Transverse colon (tissue), 4 donors: ENCODE measurements around the gene PRAF2. TPM values are rescaled to one million over a fixed set of nuclear protein-coding genes. Genes with fewer than 3 reads are reported as not detected.

Source experiments
- DNase-seq: peaks from one replicate; pipeline ENCODE4 v3.0.0-alpha.2; 2019
- H3K27ac ChIP-seq, 4 donors: fragments of 200-600 bp; sonication (generic); 2 replicates each; pipeline ENCODE4 v1.5.1; 2016 to 2018; ENCODE audit warnings: inconsistent platforms in 4 of 4
- H3K27me3 ChIP-seq: fragments of 200-600 bp; sonication (generic); 2 replicates; pipeline ENCODE4 v1.5.1; 2017; ENCODE audit warnings: inconsistent platforms
- H3K36me3 ChIP-seq, 4 donors: fragments of 200-600 bp; sonication (generic); 2 replicates each; pipeline ENCODE4 v1.5.1; 2017 to 2019; ENCODE audit warnings: inconsistent platforms in 4 of 4
- H3K4me1 ChIP-seq, 4 donors: fragments of 200-600 bp; sonication (generic); 2 replicates each; pipeline ENCODE4 v1.5.1; 2017 to 2020; ENCODE audit warnings: inconsistent platforms in 4 of 4
- H3K4me3 ChIP-seq, 4 donors: fragments of 200-600 bp; sonication (generic); 1 replicate in 1 of 4; 2 replicates in 3 of 4; pipeline versions ENCODE4 v1.5.1 to v1.6.1; 2017 to 2019; ENCODE audit warnings: inconsistent platforms in 4 of 4
- H3K9me3 ChIP-seq, 2 donors: fragments of 200-600 bp; sonication (generic); 2 replicates each; pipeline ENCODE4 v1.5.1; 2017 to 2019; ENCODE audit warnings: inconsistent platforms in 2 of 2
- CTCF ChIP-seq, 5 experiments: fragments of 200-600 bp in 3 of 5; fragments of 450-650 bp in 2 of 5; sonication (generic) in 3 of 5; IDR thresholded peaks; 1 replicate in 2 of 5; 2 replicates in 3 of 5; pipeline ENCODE4 v1.5.1; 2016 to 2017; ENCODE audit warnings: antibody characterized with exemption in 5 of 5, inconsistent platforms in 3 of 5, mild to moderate bottlenecking in 2 of 5, moderate library complexity in 1 of 5
- EP300 ChIP-seq: sonication (generic); formaldehyde crosslinking; IDR thresholded peaks from one replicate; pipeline ENCODE4 v1.6.1; 2017; ENCODE audit warnings: antibody characterized with exemption, low read depth
- POLR2A ChIP-seq: fragments of 450-650 bp; IDR thresholded peaks from one replicate; pipeline ENCODE4 v1.6.1; 2016; ENCODE audit warnings: antibody characterized with exemption, mild to moderate bottlenecking, moderate library complexity
- POLR2AphosphoS5 ChIP-seq, 3 donors: sonication (generic); formaldehyde crosslinking; IDR thresholded peaks; one replicate each; pipeline ENCODE4 v1.6.1; 2016; ENCODE audit warnings: antibody characterized with exemption in 3 of 3
- WGBS, 2 donors: methylation state at CpG; one replicate each; pipeline ENCODE4 v1.1.5; 2018; ENCODE audit warnings: low coverage in 1 of 2; 5-methylcytosine and 5-hydroxymethylcytosine counted together
- in situ Hi-C, 4 donors: fragments of 200-750 bp; cut with MboI; loops; one replicate each; pipeline versions ENCODE4 v1.15.0 to v1.15.1; 2017; ENCODE audit warnings: low sequenced_read_pairs in 3 of 4, low pct_ligation_motif_present in 1 of 4, low pct_unique_long_range_greater_than_20kb in 1 of 4
- intact Hi-C: fragments of 100-400 bp; cut with DNase I; formaldehyde crosslinking; loops from one replicate; pipeline ENCODE4 v1.15.1; 2023; ENCODE audit warnings: low total_unique reads
- total RNA-seq, 4 donors: library from RNA; depleted of rRNA; stranded (reverse); fragments of >200 nt; gene quantifications; one replicate each; pipeline ENCODE4 v1.1.0, GENCODE V29; 2016

Gene PRAF2
- total RNA-seq, 4 donors from 2014 or later: 3.4 to 16.8 (median 9.2) TPM

GRCh38 chrX:49117581-49117980 is 43.8 kb upstream of the PRAF2 start:
- Histone ChIP-seq H3K27ac (no peak overlapping the region), H3K4me1 (peaks cover 0 to 4% (median 3%) of the 10 kb centered on the region in 4 donors), H3K36me3 (peaks cover 0 to 5% (median 0%) of the 10 kb centered on the region in 4 donors), H3K9me3 (no peaks in the 10 kb centered on the region), H3K4me3 (no peak overlapping the region), H3K27me3 (no peaks in the 10 kb centered on the region)
- DNase-seq: no peak
- 73% methylated on average over 6 of the region's 6 CpGs; no CpG with 5 or more reads in 1 of the 2 donors for WGBS, 2 donors
- TF ChIP-seq POLR2A (no peak), POLR2AphosphoS5 (IDR thresholded peaks at IDR 0.05) (no peak), EP300 (no peak), CTCF (IDR thresholded peaks at IDR 0.05) (no peak)
- intact Hi-C loops (no loop called here), in situ Hi-C loops (no loop called here)

- Histone ChIP-seq H3K27me3 (no peaks in the 10 kb centered on the region), H3K4me3 (no peak overlapping the region), H3K9me3 (no peaks in the 10 kb centered on the region), H3K4me1 (no peaks in the 10 kb centered on the region), H3K27ac (no peak overlapping the region), H3K36me3 (peaks cover 0 to 5% (median 0%) of the 10 kb centered on the region in 4 donors)
- intact Hi-C loops: no loop called here
- TF ChIP-seq POLR2A (no peak), CTCF (IDR thresholded peaks at IDR 0.05) (no peak), EP300 (no peak), POLR2AphosphoS5 (IDR thresholded peaks at IDR 0.05) (no peak)
- no peak for DNase-seq
- in situ Hi-C loops: no loop called here
- 81% methylated on average over 5 of the region's 5 CpGs; no CpG with 5 or more reads in 1 of the 2 donors for WGBS, 2 donors
Measured at GRCh38 chrX:49116716-49117115, 42.9 kb upstream of the PRAF2 start.

- TF ChIP-seq POLR2AphosphoS5 (IDR thresholded peaks at IDR 0.05): no peak
- TF ChIP-seq EP300: no peak
- H3K36me3 ChIP-seq: peaks cover 0 to 5% (median 0%) of the 10 kb centered on the region in 4 donors
- 90% methylated on average over 8 of the region's 8 CpGs; no CpG with 5 or more reads in 1 of the 2 donors for WGBS, 2 donors
- no peaks in the 10 kb centered on the region for H3K9me3 ChIP-seq
- no peak overlapping the region for H3K27ac ChIP-seq
- in situ Hi-C loops (no loop called here), intact Hi-C loops (no loop called here)
- H3K4me3 ChIP-seq: no peak overlapping the region
- H3K4me1 ChIP-seq: no peaks in the 10 kb centered on the region
- no peak for DNase-seq
- H3K27me3 ChIP-seq: no peaks in the 10 kb centered on the region
Measured at GRCh38 chrX:49116076-49116475, 42.3 kb upstream of the PRAF2 start.

GRCh38 chrX:49111791-49112190 is 38.0 kb upstream of the PRAF2 start:
- no peak for DNase-seq
- Histone ChIP-seq H3K27me3 (no peaks in the 10 kb centered on the region), H3K4me3 (no peak overlapping the region), H3K4me1 (no peaks in the 10 kb centered on the region), H3K9me3 (no peaks in the 10 kb centered on the region), H3K27ac (no peak overlapping the region), H3K36me3 (no peaks in the 10 kb centered on the region)
- intact Hi-C loops: no loop called here
- no peak for TF ChIP-seq CTCF (IDR thresholded peaks at IDR 0.05)
- no peak for TF ChIP-seq POLR2A
- 67% methylated on average over 3 of the region's 3 CpGs; no CpG with 5 or more reads in 1 of the 2 donors for WGBS, 2 donors
- in situ Hi-C loops: no loop called here

GRCh38 chrX:49110417-49110816 is 36.6 kb upstream of the PRAF2 start:
- H3K36me3 ChIP-seq: no peaks in the 10 kb centered on the region
- WGBS, 2 donors: 83 to 86% methylated on average over 1 to 3 of the region's 3 CpGs
- DNase-seq: no peak
- no peaks in the 10 kb centered on the region for H3K9me3 ChIP-seq
- intact Hi-C loops: no loop called here
- in situ Hi-C loops: no loop called here
- no peaks in the 10 kb centered on the region for H3K4me1 ChIP-seq
- H3K27me3 ChIP-seq: no peaks in the 10 kb centered on the region
- no peak overlapping the region for H3K4me3 ChIP-seq
- H3K27ac ChIP-seq: no peak overlapping the region
- TF ChIP-seq POLR2AphosphoS5 (IDR thresholded peaks at IDR 0.05): no peak
- no peak for TF ChIP-seq POLR2A
- TF ChIP-seq EP300: no peak
- TF ChIP-seq CTCF (IDR thresholded peaks at IDR 0.05): no peak
